Measurements from ENCODE around the gene NEDD8. TPM values are rescaled to one million over a fixed set of nuclear protein-coding genes. Genes with fewer than 3 reads are reported as not detected.

The NEDD8 gene
- total and polyA plus RNA-seq, 2 donors (not counting 1 experiment from before 2014, with no cell fraction given), result 86.7 to 98.5 TPM

- no peaks in the 10 kb centered on the region for H3K9me3 ChIP-seq (ENCODE audit: control extremely low read depth in 1 of 3, control insufficient read depth in 2 of 3, insufficient read depth in 1 of 3, low read length in 2 of 3)
- no peak overlapping the region for H3K27ac ChIP-seq (ENCODE audit: low read length in 2 of 2)
- Mint-ChIP-seq H3K27ac (no peak overlapping the region), H3K9me3 (ENCODE audit: insufficient read depth) (no peaks in the 10 kb centered on the region), H3K4me1 (peaks cover 8% of the 10 kb centered on the region), H3K27me3 (no peaks in the 10 kb centered on the region), H3K4me3 (no peak overlapping the region)
- H3K27me3 ChIP-seq (replicated peaks in 1 of 4; ENCODE audit: control extremely low read depth in 1 of 4, control insufficient read depth in 3 of 4, insufficient read depth in 4 of 4, low read length in 3 of 4), result no peaks in the 10 kb centered on the region
- no peaks in the 10 kb centered on the region for H3K79me2 ChIP-seq (ENCODE audit: control insufficient read depth, insufficient read depth, low read length)
- H3K4me1 ChIP-seq (ENCODE audit: control insufficient read depth in 2 of 2, insufficient read depth in 2 of 2, low read length in 2 of 2), result no peaks in the 10 kb centered on the region
- no peak overlapping the region for H3K4me3 ChIP-seq (ENCODE audit: control extremely low read depth in 1 of 5, extremely low read depth in 1 of 5, insufficient read depth in 1 of 5, low read depth in 2 of 5, low read length in 4 of 5)
- no peak for TF ChIP-seq CTCF (IDR thresholded peaks at IDR 0.05)
- TF ChIP-seq EZH2 (IDR thresholded peaks at IDR 0.05; ENCODE audit: borderline replicate concordance, insufficient read depth, low read depth, low read length, poor library complexity, severe bottlenecking), result no peak
- H2AFZ ChIP-seq (ENCODE audit: insufficient read depth, low read depth, low read length, poor library complexity, severe bottlenecking), result no peak overlapping the region
- ATAC-seq (ENCODE audit: low read depth) (no peak), DNase-seq (no peak)
- intact Hi-C loops (cut with micrococcal nuclease), result no loop called here
- WGBS (ENCODE audit: insufficient coverage), result 82% methylated on average over 1 of the region's 12 CpGs
- POLR2A ChIA-PET, result interaction anchor here (0.6 to 1.7 kb wide), 3 partner anchors 9 to 72 kb away, joined by 4 to 6 read pairs (median 5); partner anchors contain the start of gene IRF9
- no peak overlapping the region for H3K9ac ChIP-seq (ENCODE audit: low read length)
- CTCF ChIA-PET, result interaction anchor here (1.2 kb wide), 1 partner anchor 129 kb away, joined by 3 read pairs; the partner anchor contains the start of gene CIDEB
- H3K36me3 ChIP-seq (replicated peaks in 1 of 2; ENCODE audit: control extremely low read depth in 1 of 2, control insufficient read depth in 1 of 2, extremely low read depth in 1 of 2, insufficient read depth in 2 of 2, low read length in 1 of 2), result peaks cover 3 to 57% of the 10 kb centered on the region in 2 experiments
- H3K4me2 ChIP-seq (replicated peaks; ENCODE audit: low read depth, low read length, poor library complexity, severe bottlenecking), result no peak overlapping the region
- H4K20me1 ChIP-seq (ENCODE audit: control insufficient read depth, insufficient read depth, low read length, poor library complexity, severe bottlenecking), result no peaks in the 10 kb centered on the region
Observed at GRCh38 chr14:24178399-24179178, 53.6 kb downstream of the NEDD8 start.

- intact Hi-C loops (cut with micrococcal nuclease), result no loop called here
- H3K9me3 ChIP-seq (ENCODE audit: control extremely low read depth in 1 of 3, control insufficient read depth in 2 of 3, insufficient read depth in 1 of 3, low read length in 2 of 3), result no peaks in the 10 kb centered on the region
- no peak overlapping the region for H2AFZ ChIP-seq (ENCODE audit: insufficient read depth, low read depth, low read length, poor library complexity, severe bottlenecking)
- Mint-ChIP-seq H3K27ac (no peak overlapping the region), H3K4me1 (peaks cover 9% of the 10 kb centered on the region), H3K9me3 (ENCODE audit: insufficient read depth) (no peaks in the 10 kb centered on the region), H3K4me3 (no peak overlapping the region), H3K27me3 (no peaks in the 10 kb centered on the region)
- no peaks in the 10 kb centered on the region for H4K20me1 ChIP-seq (ENCODE audit: control insufficient read depth, insufficient read depth, low read length, poor library complexity, severe bottlenecking)
- H3K4me3 ChIP-seq (ENCODE audit: control extremely low read depth in 1 of 5, extremely low read depth in 1 of 5, insufficient read depth in 1 of 5, low read depth in 2 of 5, low read length in 4 of 5), result no peak overlapping the region
- ATAC-seq (ENCODE audit: low read depth) (no peak), DNase-seq (no peak)
- H3K79me2 ChIP-seq (ENCODE audit: control insufficient read depth, insufficient read depth, low read length), result no peaks in the 10 kb centered on the region
- TF ChIP-seq EZH2 (IDR thresholded peaks at IDR 0.05; ENCODE audit: borderline replicate concordance, insufficient read depth, low read depth, low read length, poor library complexity, severe bottlenecking) (no peak), CTCF (IDR thresholded peaks at IDR 0.05) (no peak)
- H3K4me1 ChIP-seq (ENCODE audit: control insufficient read depth in 2 of 2, insufficient read depth in 2 of 2, low read length in 2 of 2), result peaks cover 0 to 2% of the 10 kb centered on the region in 2 donors
- POLR2A ChIA-PET, result interaction anchor here (1.7 kb wide), 1 partner anchor 17 kb away, joined by 4 read pairs; the partner anchor contains the start of gene IRF9
- no peak overlapping the region for H3K9ac ChIP-seq (ENCODE audit: low read length)
- H3K36me3 ChIP-seq (replicated peaks in 1 of 2; ENCODE audit: control extremely low read depth in 1 of 2, control insufficient read depth in 1 of 2, extremely low read depth in 1 of 2, insufficient read depth in 2 of 2, low read length in 1 of 2), result peaks cover 3 to 51% of the 10 kb centered on the region in 2 experiments
- no peaks in the 10 kb centered on the region for H3K27me3 ChIP-seq (replicated peaks in 1 of 4; ENCODE audit: control extremely low read depth in 1 of 4, control insufficient read depth in 3 of 4, insufficient read depth in 4 of 4, low read length in 3 of 4)
- CTCF ChIA-PET, result interaction anchor here (1.1 kb wide), 1 partner anchor 87 kb away, joined by 4 read pairs; no protein-coding TSS in a partner anchor
- H3K27ac ChIP-seq (ENCODE audit: low read length in 2 of 2), result no peak overlapping the region
- no peak overlapping the region for H3K4me2 ChIP-seq (replicated peaks; ENCODE audit: low read depth, low read length, poor library complexity, severe bottlenecking)
- 96% methylated on average over 8 of the region's 14 CpGs for WGBS (ENCODE audit: insufficient coverage)
Observed at GRCh38 chr14:24177891-24178290, 54.3 kb downstream of the NEDD8 start.
